Measurements from ENCODE around the gene GOLGA8N. TPM values are rescaled to one million over a fixed set of nuclear protein-coding genes. Genes with fewer than 3 reads are reported as not detected.

Gene GOLGA8N
- total RNA-seq, 1 donor from 2014 or later: 14.1 TPM

GRCh38 chr15:32656091-32656490, 62.8 kb downstream of the GOLGA8N start:
- DNase-seq (no peak), ATAC-seq (no peak)
- Histone ChIP-seq H3K9me3 (no peaks in the 10 kb centered on the region), H3K4me3 (no peak overlapping the region), H3K27me3 (no peaks in the 10 kb centered on the region), H3K36me3 (no peaks in the 10 kb centered on the region), H3K4me1 (no peaks in the 10 kb centered on the region), H3K27ac (no peak overlapping the region)
- intact Hi-C loops (cut with DNase I): loop anchor here (10.0 kb wide), 1 partner anchor 59 kb away; the partner anchor contains the start of gene GREM1
- TF ChIP-seq CTCF (IDR thresholded peaks at IDR 0.05): no peak

GRCh38 chr15:32656496-32656895, 63.2 kb downstream of the GOLGA8N start:
- DNase-seq (no peak), ATAC-seq (no peak)
- no peaks in the 10 kb centered on the region for H3K4me1 ChIP-seq
- H3K9me3 ChIP-seq: no peaks in the 10 kb centered on the region
- no peak for TF ChIP-seq CTCF (IDR thresholded peaks at IDR 0.05)
- no peak overlapping the region for H3K27ac ChIP-seq
- H3K36me3 ChIP-seq: no peaks in the 10 kb centered on the region
- no peaks in the 10 kb centered on the region for H3K27me3 ChIP-seq
- no peak overlapping the region for H3K4me3 ChIP-seq
- intact Hi-C loops (cut with DNase I): loop anchor here (10.0 kb wide), 1 partner anchor 58 kb away; the partner anchor contains the start of gene GREM1

Other genes with a start within 250 kb of the GOLGA8N start
- 2.1 TPM for gene GOLGA8K, start 190.2 kb upstream of the GOLGA8N start, total RNA-seq
- gene GOLGA8O, start 137.8 kb upstream of the GOLGA8N start, total RNA-seq: 2.1 TPM
- 4.0 TPM for gene ARHGAP11A, start 22.0 kb downstream of the GOLGA8N start, total RNA-seq
- 0.96 TPM for gene SCG5, start 48.3 kb downstream of the GOLGA8N start, total RNA-seq
- gene GREM1, start 124.5 kb downstream of the GOLGA8N start, total RNA-seq: 2.8 TPM

Data from upper lobe of right lung (tissue), 1 donor.